OCI-LY7 (cell line): Measurements from ENCODE around the gene NNAT.

Experiments
- EZH2phosphoT487 ChIP-seq: fragments of 200-600 bp; sonication (generic); IDR thresholded peaks from 2 replicates; pipeline ENCODE4 v1.6.1; 2018; ENCODE audit warnings: low read depth, borderline replicate concordance, mild to moderate bottlenecking, mixed run types, antibody characterized with exemption, low read length, moderate library complexity, mixed read lengths
- TF ChIP-seq, protein P1 (sequence below): fragments of 200-600 bp; sonication (generic); conservative IDR thresholded peaks from 2 replicates; pipeline ENCODE4 v1.5.1; 2014; ENCODE audit warnings: mild to moderate bottlenecking, antibody characterized with exemption, low read length, moderate library complexity, mixed read lengths

DNA sequence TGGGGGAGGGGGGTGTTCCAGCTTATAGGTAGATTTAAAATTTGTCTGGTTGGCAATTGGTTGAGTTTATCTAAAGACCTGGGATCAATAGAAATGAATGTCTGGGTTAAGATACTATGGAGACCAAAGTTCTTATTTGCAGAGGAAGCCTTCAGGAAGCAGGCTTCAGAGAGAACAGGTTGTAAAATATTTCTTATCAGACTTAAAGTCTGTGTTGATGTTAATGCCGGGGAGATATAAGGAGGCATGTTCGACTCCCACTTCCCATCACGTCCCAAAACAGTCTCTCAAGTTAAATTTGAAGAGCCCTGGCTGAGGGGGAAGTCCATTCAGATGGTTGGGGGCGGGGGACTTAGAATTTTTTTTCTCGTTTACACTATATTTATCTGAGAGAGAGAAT, 19.0 kb downstream of the NNAT start:
- TF ChIP-seq, protein P1, sequence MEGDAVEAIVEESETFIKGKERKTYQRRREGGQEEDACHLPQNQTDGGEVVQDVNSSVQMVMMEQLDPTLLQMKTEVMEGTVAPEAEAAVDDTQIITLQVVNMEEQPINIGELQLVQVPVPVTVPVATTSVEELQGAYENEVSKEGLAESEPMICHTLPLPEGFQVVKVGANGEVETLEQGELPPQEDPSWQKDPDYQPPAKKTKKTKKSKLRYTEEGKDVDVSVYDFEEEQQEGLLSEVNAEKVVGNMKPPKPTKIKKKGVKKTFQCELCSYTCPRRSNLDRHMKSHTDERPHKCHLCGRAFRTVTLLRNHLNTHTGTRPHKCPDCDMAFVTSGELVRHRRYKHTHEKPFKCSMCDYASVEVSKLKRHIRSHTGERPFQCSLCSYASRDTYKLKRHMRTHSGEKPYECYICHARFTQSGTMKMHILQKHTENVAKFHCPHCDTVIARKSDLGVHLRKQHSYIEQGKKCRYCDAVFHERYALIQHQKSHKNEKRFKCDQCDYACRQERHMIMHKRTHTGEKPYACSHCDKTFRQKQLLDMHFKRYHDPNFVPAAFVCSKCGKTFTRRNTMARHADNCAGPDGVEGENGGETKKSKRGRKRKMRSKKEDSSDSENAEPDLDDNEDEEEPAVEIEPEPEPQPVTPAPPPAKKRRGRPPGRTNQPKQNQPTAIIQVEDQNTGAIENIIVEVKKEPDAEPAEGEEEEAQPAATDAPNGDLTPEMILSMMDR = no peak
- no peak for TF ChIP-seq EZH2phosphoT487
